ENCODE results near the gene ACACA. TPM values are rescaled to one million over a fixed set of nuclear protein-coding genes. Genes with fewer than 3 reads are reported as not detected.
A peak's percentile ranks its signal among the peaks of the same experiment; 100 is the strongest.

The ACACA gene
- total and polyA plus RNA-seq, 5 experiments from 2014 or later = 5.7 to 15.2 (median 9.0) TPM

- no peak for DNase-seq
- Mint-ChIP-seq H3K27ac (peak overlapping the region in 1 of 10 donors; percentile 59), H3K4me3 (no peak overlapping the region), H3K4me1 (peaks cover 0 to 14% (median 12%) of the 10 kb centered on the region in 4 donors), H3K9me3 (no peaks in the 10 kb centered on the region), H3K27me3 (no peaks in the 10 kb centered on the region), H3K36me3 (no peaks in the 10 kb centered on the region)
- POLR2A ChIA-PET = no interaction called here
- ATAC-seq = no peak
Measured at GRCh38 chr17:37389160-37389559, 17.5 kb downstream of the ACACA start.

GRCh38 chr17:37388266-37388665 is 18.4 kb downstream of the ACACA start:
- H3K27ac Mint-ChIP-seq = peak overlapping the region in 1 of 10 donors; percentile 80
- no peaks in the 10 kb centered on the region for H3K27me3 Mint-ChIP-seq
- no peaks in the 10 kb centered on the region for H3K36me3 Mint-ChIP-seq
- peaks cover 0 to 13% (median 11%) of the 10 kb centered on the region in 4 donors for H3K4me1 Mint-ChIP-seq
- ATAC-seq = no peak
- no peaks in the 10 kb centered on the region for H3K9me3 Mint-ChIP-seq
- no peak for DNase-seq
- POLR2A ChIA-PET = no interaction called here
- no peak overlapping the region for H3K4me3 Mint-ChIP-seq

- Mint-ChIP-seq H3K27me3 (no peaks in the 10 kb centered on the region), H3K27ac (no peak overlapping the region), H3K36me3 (no peaks in the 10 kb centered on the region), H3K4me1 (peaks cover 1 to 2% (median 2%) of the 10 kb centered on the region in 4 donors), H3K9me3 (no peaks in the 10 kb centered on the region), H3K4me3 (no peak overlapping the region)
- DNase-seq (no peak), ATAC-seq (no peak)
- POLR2A ChIA-PET = no interaction called here
Measured at GRCh38 chr17:37386462-37386861, 20.2 kb downstream of the ACACA start.

- H3K36me3 Mint-ChIP-seq = no peaks in the 10 kb centered on the region
- peaks cover 0 to 1% (median 0%) of the 10 kb centered on the region in 4 donors for H3K4me1 Mint-ChIP-seq
- DNase-seq (no peak), ATAC-seq (no peak)
- POLR2A ChIA-PET = no interaction called here
- H3K4me3 Mint-ChIP-seq = no peak overlapping the region
- no peaks in the 10 kb centered on the region for H3K27me3 Mint-ChIP-seq
- no peak overlapping the region for H3K27ac Mint-ChIP-seq
- H3K9me3 Mint-ChIP-seq = no peaks in the 10 kb centered on the region
Measured at GRCh38 chr17:37385474-37385990, 21.1 kb downstream of the ACACA start.

GRCh38 chr17:37384560-37385149 is 22.0 kb downstream of the ACACA start:
- H3K9me3 Mint-ChIP-seq = no peaks in the 10 kb centered on the region
- ATAC-seq (no peak), DNase-seq (no peak)
- H3K27ac Mint-ChIP-seq = peak overlapping the region in 1 of 10 donors; percentile 33
- H3K36me3 Mint-ChIP-seq = no peaks in the 10 kb centered on the region
- no peaks in the 10 kb centered on the region for H3K27me3 Mint-ChIP-seq
- no peak overlapping the region for H3K4me3 Mint-ChIP-seq
- peaks cover 0 to 1% (median 0%) of the 10 kb centered on the region in 4 donors for H3K4me1 Mint-ChIP-seq
- POLR2A ChIA-PET = no interaction called here

- Mint-ChIP-seq H3K27ac (no peak overlapping the region), H3K4me1 (peaks cover 0 to 1% (median 0%) of the 10 kb centered on the region in 4 donors), H3K9me3 (no peaks in the 10 kb centered on the region), H3K27me3 (no peaks in the 10 kb centered on the region), H3K4me3 (no peak overlapping the region), H3K36me3 (no peaks in the 10 kb centered on the region)
- ATAC-seq (no peak), DNase-seq (no peak)
- POLR2A ChIA-PET = no interaction called here
Measured at GRCh38 chr17:37382056-37382455, 24.6 kb downstream of the ACACA start.

GRCh38 chr17:37375706-37376105 is 30.9 kb downstream of the ACACA start, which contains the start of gene C17orf78:
Gene C17orf78 (plus strand): TSS chr17:37375985. CDS start chr17:37376093, 108 bp downstream.
- no peaks in the 10 kb centered on the region for H3K36me3 Mint-ChIP-seq
- no peak for ATAC-seq
- POLR2A ChIA-PET = no interaction called here
- no peaks in the 10 kb centered on the region for H3K9me3 Mint-ChIP-seq
- DNase-seq = no peak
- H3K27ac Mint-ChIP-seq = no peak within 1 kb of the TSS
- H3K4me3 Mint-ChIP-seq = no peak within 1 kb of the TSS
- H3K4me1 Mint-ChIP-seq = peaks cover 1 to 8% (median 5%) of the 10 kb centered on the region in 4 donors
- no peaks in the 10 kb centered on the region for H3K27me3 Mint-ChIP-seq

- peak overlapping the region in 2 of 10 donors; percentile 5 to 33 for H3K27ac Mint-ChIP-seq
- POLR2A ChIA-PET = interaction anchor here (0.7 kb wide), 2 partner anchors 17 to 236 kb away, joined by 3 to 4 read pairs; no protein-coding TSS in a partner anchor
Measured at GRCh38 chr17:37373530-37374159, 33.0 kb downstream of the ACACA start.

GRCh38 chr17:37368577-37368976 is 38.1 kb downstream of the ACACA start:
- Mint-ChIP-seq H3K27ac (no peak overlapping the region), H3K9me3 (no peaks in the 10 kb centered on the region), H3K4me1 (peaks cover under 1 to 6% (median 5%) of the 10 kb centered on the region in 4 donors), H3K27me3 (no peaks in the 10 kb centered on the region), H3K4me3 (no peak overlapping the region), H3K36me3 (no peaks in the 10 kb centered on the region)
- POLR2A ChIA-PET = no interaction called here
- DNase-seq (no peak), ATAC-seq (no peak)

More at GRCh38 chr17:37373530-37374159, 33.0 kb downstream of the ACACA start:
- ATAC-seq = peak; percentile 99 to 100
- H3K27me3 Mint-ChIP-seq = no peaks in the 10 kb centered on the region
- H3K4me1 Mint-ChIP-seq = peaks cover 1 to 8% (median 5%) of the 10 kb centered on the region in 4 donors
- no peaks in the 10 kb centered on the region for H3K9me3 Mint-ChIP-seq
- DNase-seq = peak; percentile 12 to 78 (median 60)
- H3K36me3 Mint-ChIP-seq = no peaks in the 10 kb centered on the region
- no peak overlapping the region for H3K4me3 Mint-ChIP-seq

GRCh38 chr17:37365589-37365988 is 41.0 kb downstream of the ACACA start:
- Mint-ChIP-seq H3K9me3 (no peaks in the 10 kb centered on the region), H3K4me3 (no peak overlapping the region), H3K27me3 (no peaks in the 10 kb centered on the region), H3K36me3 (no peaks in the 10 kb centered on the region), H3K4me1 (no peaks in the 10 kb centered on the region), H3K27ac (no peak overlapping the region)
- POLR2A ChIA-PET = no interaction called here
- ATAC-seq (no peak), DNase-seq (no peak)

GRCh38 chr17:37361543-37361942 is 45.1 kb downstream of the ACACA start:
- ATAC-seq (no peak), DNase-seq (no peak)
- Mint-ChIP-seq H3K9me3 (no peaks in the 10 kb centered on the region), H3K27me3 (no peaks in the 10 kb centered on the region), H3K27ac (peak overlapping the region in 2 of 10 donors; percentile 46 to 49), H3K36me3 (peaks cover 0 to 2% (median 0%) of the 10 kb centered on the region in 3 donors), H3K4me3 (no peak overlapping the region), H3K4me1 (peaks cover 9 to 25% (median 20%) of the 10 kb centered on the region in 4 donors)
- POLR2A ChIA-PET = interaction anchor here (0.7 kb wide), 1 partner anchor 79 kb away, joined by 3 read pairs; no protein-coding TSS in a partner anchor

- peak overlapping the region in 2 of 10 donors; percentile 38 to 39 for H3K27ac Mint-ChIP-seq
- peak overlapping the region in 2 of 10 donors; percentile 12 to 25 for H3K4me3 Mint-ChIP-seq
- DNase-seq (no peak), ATAC-seq (no peak)
- POLR2A ChIA-PET = interaction anchor here (0.6 to 0.7 kb wide), 2 partner anchors 80 to 232 kb away, joined by 3 read pairs; no protein-coding TSS in a partner anchor
- peaks cover 9 to 25% (median 20%) of the 10 kb centered on the region in 4 donors for H3K4me1 Mint-ChIP-seq
- no peaks in the 10 kb centered on the region for H3K27me3 Mint-ChIP-seq
- H3K36me3 Mint-ChIP-seq = peaks cover 0 to 2% (median 0%) of the 10 kb centered on the region in 3 donors
- H3K9me3 Mint-ChIP-seq = no peaks in the 10 kb centered on the region
Measured at GRCh38 chr17:37360632-37361031, 46.0 kb downstream of the ACACA start.

GRCh38 chr17:37359682-37360188 is 46.9 kb downstream of the ACACA start:
- H3K4me1 Mint-ChIP-seq = peaks cover 9 to 25% (median 20%) of the 10 kb centered on the region in 4 donors
- DNase-seq = no peak
- peak overlapping the region in 8 of 10 donors; percentile 82 to 95 (median 90) for H3K27ac Mint-ChIP-seq
- peak overlapping the region; percentile 73 to 92 (median 84) for H3K4me3 Mint-ChIP-seq
- POLR2A ChIA-PET = interaction anchor here (0.6 to 1.0 kb wide), 4 partner anchors 34 to 484 kb away, joined by 3 to 6 read pairs (median 3); partner anchors contain the start of gene SYNRG
- ATAC-seq = no peak
- H3K27me3 Mint-ChIP-seq = no peaks in the 10 kb centered on the region
- H3K36me3 Mint-ChIP-seq = peaks cover 0 to 2% (median 0%) of the 10 kb centered on the region in 3 donors
- H3K9me3 Mint-ChIP-seq = no peaks in the 10 kb centered on the region

Measured in naive thymus-derived CD8-positive, alpha-beta T cell (primary cell).